ENCODE data around the gene SLC7A8. TPM values are rescaled to one million over a fixed set of nuclear protein-coding genes. Genes with fewer than 3 reads are reported as not detected.

Gene SLC7A8
- total RNA-seq, 2 donors from 2014 or later: 119 to 143 TPM

- intact Hi-C loops (cut with DNase I): no loop called here
- no peak within 1 kb of the TSS for H3K27ac ChIP-seq
- WGBS: 83% methylated on average over 32 of the region's 32 CpGs
- peaks cover 6% of the 10 kb centered on the region for H3K27me3 ChIP-seq (replicated peaks; ENCODE audit: insufficient read depth)
- no peak within 1 kb of the TSS for H3K4me3 ChIP-seq
- DNase-seq (ENCODE audit: low spot score): no peak
- no peaks in the 10 kb centered on the region for H3K4me1 ChIP-seq (replicated peaks)
- TF ChIP-seq POLR2A (IDR thresholded peaks at IDR 0.05) (no peak), CTCF (IDR thresholded peaks at IDR 0.05) (no peak), POLR2AphosphoS5 (IDR thresholded peaks at IDR 0.05) (no peak)
- H3K9me3 ChIP-seq: no peaks in the 10 kb centered on the region
- H3K36me3 ChIP-seq: no peaks in the 10 kb centered on the region
These were observed 64.7 kb downstream of the SLC7A8 start, which contains the start of gene CEBPE for GRCh38 chr14:23118506-23119362. TSS of gene CEBPE (minus strand) at chr14:23119255. CDS start at chr14:23119091, 164 bp downstream.

GRCh38 chr14:23117371-23118020 is 66.0 kb downstream of the SLC7A8 start:
- intact Hi-C loops (cut with DNase I): no loop called here
- no peak overlapping the region for H3K27ac ChIP-seq
- 85% methylated on average over 32 of the region's 32 CpGs for WGBS
- DNase-seq (ENCODE audit: low spot score): no peak
- H3K27me3 ChIP-seq (replicated peaks; ENCODE audit: insufficient read depth): peaks cover 9% of the 10 kb centered on the region
- no peak overlapping the region for H3K4me3 ChIP-seq
- H3K9me3 ChIP-seq: no peaks in the 10 kb centered on the region
- no peaks in the 10 kb centered on the region for H3K4me1 ChIP-seq (replicated peaks)
- H3K36me3 ChIP-seq: no peaks in the 10 kb centered on the region
- TF ChIP-seq CTCF (IDR thresholded peaks at IDR 0.05): no peak
- TF ChIP-seq POLR2A (IDR thresholded peaks at IDR 0.05): no peak
- no peak for TF ChIP-seq POLR2AphosphoS5 (IDR thresholded peaks at IDR 0.05)

- Histone ChIP-seq H3K36me3 (no peaks in the 10 kb centered on the region), H3K4me3 (no peak overlapping the region), H3K4me1 (replicated peaks) (no peaks in the 10 kb centered on the region), H3K27me3 (replicated peaks; ENCODE audit: insufficient read depth) (peaks cover 9% of the 10 kb centered on the region), H3K9me3 (no peaks in the 10 kb centered on the region), H3K27ac (no peak overlapping the region)
- 87% methylated on average over 5 of the region's 5 CpGs for WGBS
- intact Hi-C loops (cut with DNase I): no loop called here
- no peak for TF ChIP-seq POLR2AphosphoS5 (IDR thresholded peaks at IDR 0.05)
- no peak for TF ChIP-seq CTCF (IDR thresholded peaks at IDR 0.05)
- no peak for TF ChIP-seq POLR2A (IDR thresholded peaks at IDR 0.05)
- no peak for DNase-seq (ENCODE audit: low spot score)
These were observed 67.5 kb downstream of the SLC7A8 start for GRCh38 chr14:23115918-23116317.

- WGBS: 66% methylated on average over 10 of the region's 10 CpGs
These were observed 68.3 kb downstream of the SLC7A8 start for GRCh38 chr14:23115039-23115731.

More at GRCh38 chr14:23115039-23115731, 68.3 kb downstream of the SLC7A8 start:
- intact Hi-C loops (cut with DNase I): no loop called here
- Histone ChIP-seq H3K4me1 (replicated peaks) (no peaks in the 10 kb centered on the region), H3K27me3 (replicated peaks; ENCODE audit: insufficient read depth) (peaks cover 9% of the 10 kb centered on the region), H3K27ac (no peak overlapping the region), H3K4me3 (no peak overlapping the region), H3K36me3 (no peaks in the 10 kb centered on the region), H3K9me3 (no peaks in the 10 kb centered on the region)
- DNase-seq (ENCODE audit: low spot score): no peak
- TF ChIP-seq POLR2AphosphoS5 (IDR thresholded peaks at IDR 0.05) (no peak), CTCF (IDR thresholded peaks at IDR 0.05) (no peak), POLR2A (IDR thresholded peaks at IDR 0.05) (no peak)
